ENCODE data around the gene PRKD1.
"Not testable (repeated sequence)": the region's sequence is repeated elsewhere in the genome, so short reads cannot be mapped to it uniquely, and the experiment has no call there.

Gene PRKD1

DNA sequence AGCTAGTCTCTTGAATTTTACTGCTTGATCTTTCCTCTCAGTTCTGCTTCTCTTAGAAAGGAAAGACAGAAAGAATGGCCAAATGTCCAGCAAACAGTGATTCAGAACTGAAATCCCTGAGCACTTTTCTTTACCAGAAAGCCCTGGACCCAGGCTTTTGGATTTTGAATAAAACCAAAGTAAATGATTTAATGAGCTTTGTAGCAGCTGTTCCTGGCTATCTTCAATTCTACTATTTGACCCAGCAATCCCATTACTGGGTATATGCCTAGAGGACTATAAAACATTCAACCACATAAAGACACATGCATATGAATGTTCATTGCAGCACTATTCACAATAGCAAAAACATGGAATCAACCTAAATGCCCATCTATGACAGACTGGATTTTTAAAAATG is 187.2 kb downstream of the PRKD1 start:
- DNase-seq (ENCODE audit: low spot score): no peak

- DNase-seq (ENCODE audit: low spot score): no peak
Measured at GRCh38 chr14:29738950-29739349, 188.7 kb downstream of the PRKD1 start.

- DNase-seq (ENCODE audit: low spot score): no peak
Measured at GRCh38 chr14:29738056-29738455, 189.6 kb downstream of the PRKD1 start.

DNA sequence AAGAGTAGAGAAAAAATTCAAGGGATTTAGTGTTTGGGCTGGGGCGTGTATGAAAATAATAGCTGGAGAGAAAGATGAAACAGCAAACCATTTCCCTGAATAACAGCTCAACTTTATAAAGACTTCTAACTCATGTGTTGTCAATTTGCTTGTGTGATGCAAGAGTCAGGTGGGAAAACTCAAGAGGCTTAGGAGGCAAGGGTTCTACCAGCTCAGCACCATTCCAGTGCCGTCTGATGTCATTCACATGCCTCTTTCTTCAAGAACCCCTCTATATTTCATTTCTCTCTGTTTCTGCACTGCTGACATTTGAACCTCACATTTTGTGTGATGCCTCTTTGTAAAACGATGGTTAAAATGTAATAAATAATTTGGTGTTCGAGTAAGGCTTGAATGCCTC is 192.2 kb downstream of the PRKD1 start:
- DNase-seq (ENCODE audit: low spot score): no peak

- no peak for DNase-seq (ENCODE audit: low spot score)
Measured at GRCh38 chr14:29734732-29735131, 192.9 kb downstream of the PRKD1 start.

DNA sequence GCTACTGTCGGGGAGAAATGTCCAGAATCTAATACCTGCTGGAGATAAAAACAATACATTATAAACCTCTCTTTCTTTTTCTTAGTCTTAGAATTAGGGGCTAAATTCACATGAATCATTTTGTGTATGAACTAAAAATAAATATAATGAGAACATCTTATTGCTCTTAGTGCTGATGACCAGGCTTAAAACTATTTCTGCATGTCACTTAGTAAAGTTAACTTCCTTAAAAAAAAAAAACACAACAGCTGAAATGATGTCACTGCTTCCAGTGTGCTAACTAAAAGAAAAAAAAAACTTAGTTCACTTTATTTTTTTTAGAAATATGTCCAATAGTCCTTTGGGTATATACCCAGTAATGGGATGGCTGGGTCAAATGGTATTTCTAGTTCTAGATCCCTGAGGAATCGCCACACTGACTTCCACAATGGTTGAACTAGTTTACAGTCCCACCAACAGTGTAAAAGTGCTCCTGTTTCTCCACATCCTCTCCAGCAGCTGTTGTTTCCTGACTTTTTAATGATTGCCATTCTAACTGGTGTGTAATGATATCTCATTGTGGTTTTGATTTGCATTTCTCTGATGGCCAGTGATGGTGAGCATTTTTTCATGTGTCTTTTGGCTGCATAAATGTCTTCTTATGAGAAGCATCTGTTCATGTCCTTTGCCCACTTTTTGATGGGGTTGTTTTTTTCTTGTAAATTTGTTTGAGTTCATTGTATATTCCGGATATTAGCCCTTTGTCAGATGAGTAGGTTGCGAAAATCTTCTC is 200.9 kb downstream of the PRKD1 start:
- DNase-seq (ENCODE audit: low spot score): not testable (repeated sequence)

GRCh38 chr14:29724991-29725390 is 202.7 kb downstream of the PRKD1 start:
- no peak for DNase-seq (ENCODE audit: low spot score)

DNA sequence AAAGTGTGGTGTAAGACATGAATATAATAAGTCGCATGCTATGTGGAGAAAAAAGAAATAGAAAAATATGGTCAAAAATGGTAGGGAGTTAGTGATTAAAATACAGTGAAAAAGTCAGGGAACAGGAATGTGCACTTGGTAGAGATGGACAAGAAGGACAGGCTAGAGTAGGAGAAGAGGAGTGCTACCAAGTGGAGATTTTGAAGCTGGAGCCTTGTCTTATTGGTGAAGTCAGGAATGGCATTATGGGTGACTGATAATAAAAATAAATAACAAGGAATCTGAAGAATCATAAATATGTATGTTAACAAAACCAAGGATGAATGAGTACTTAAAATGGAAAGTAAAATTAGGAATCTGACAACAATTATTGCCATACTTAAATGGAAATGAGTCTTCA is 204.8 kb downstream of the PRKD1 start:
- DNase-seq (ENCODE audit: low spot score): no peak

- DNase-seq (ENCODE audit: low spot score): no peak
Measured at GRCh38 chr14:29721586-29721985, 206.1 kb downstream of the PRKD1 start.

DNA sequence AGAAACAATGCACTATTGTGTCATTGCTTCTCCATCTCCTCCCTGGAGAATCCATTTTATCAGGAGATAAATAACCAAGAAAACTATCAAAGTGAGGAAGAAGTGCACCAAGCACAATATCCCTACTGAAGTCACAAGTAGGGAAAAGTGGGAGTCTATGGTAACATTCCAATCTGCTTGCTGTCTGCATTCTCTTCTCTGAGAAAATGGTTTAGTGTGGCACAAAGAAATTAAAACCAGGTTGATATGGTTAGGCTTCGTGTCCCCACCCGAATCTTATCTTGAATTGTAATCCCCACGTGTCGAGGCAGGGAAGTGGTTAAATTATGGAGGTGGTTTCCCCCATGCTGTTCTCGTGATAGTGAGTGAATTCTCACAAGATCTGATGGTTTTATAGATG is 209.7 kb downstream of the PRKD1 start:
- DNase-seq (ENCODE audit: low spot score): no peak

DNA sequence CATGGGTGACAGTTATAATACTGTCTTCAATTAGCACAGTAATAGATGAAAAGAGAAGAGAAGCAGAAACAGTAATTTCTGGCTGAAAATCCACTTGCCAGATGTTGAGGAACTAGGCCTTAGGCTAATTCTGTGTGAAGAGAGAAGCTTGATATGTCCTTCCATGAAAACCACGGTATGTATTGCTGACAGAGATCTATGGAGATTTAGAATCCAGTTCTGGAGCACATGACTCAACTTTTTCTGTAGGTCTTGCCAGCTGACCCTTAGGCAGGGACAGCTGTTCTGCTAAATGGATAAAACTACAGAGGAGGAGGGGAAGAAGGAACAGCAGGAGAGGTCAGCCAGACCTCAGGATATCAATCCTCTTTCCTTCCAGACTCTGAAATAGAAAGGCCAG is 211.5 kb downstream of the PRKD1 start:
- DNase-seq (ENCODE audit: low spot score): no peak

- DNase-seq (ENCODE audit: low spot score): no peak
Measured at GRCh38 chr14:29712601-29713000, 215.0 kb downstream of the PRKD1 start.

DNA sequence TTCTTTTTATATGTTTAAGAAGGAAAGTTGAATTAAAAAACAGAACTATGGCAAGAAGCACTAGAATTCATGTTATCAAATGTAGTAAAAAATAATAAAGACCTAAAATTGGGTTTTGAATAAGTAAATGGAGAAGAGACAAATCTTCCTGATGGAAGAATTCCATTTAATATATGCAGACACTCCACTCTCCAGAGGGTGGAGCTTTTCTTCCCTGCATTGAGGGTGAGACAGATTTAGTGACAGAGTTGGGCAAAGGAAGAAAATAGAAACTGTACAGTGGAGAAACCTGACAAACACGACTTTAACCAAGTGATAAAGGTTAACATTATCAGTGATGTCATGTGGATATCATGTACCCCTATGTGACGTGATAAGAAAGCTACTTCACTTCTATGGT is 217.6 kb downstream of the PRKD1 start:
- no peak for DNase-seq (ENCODE audit: low spot score)

GRCh38 chr14:29709490-29709889 is 218.2 kb downstream of the PRKD1 start:
- no peak for DNase-seq (ENCODE audit: low spot score)

- no peak for DNase-seq (ENCODE audit: low spot score)
Measured at GRCh38 chr14:29706700-29707099, 220.9 kb downstream of the PRKD1 start.

DNA sequence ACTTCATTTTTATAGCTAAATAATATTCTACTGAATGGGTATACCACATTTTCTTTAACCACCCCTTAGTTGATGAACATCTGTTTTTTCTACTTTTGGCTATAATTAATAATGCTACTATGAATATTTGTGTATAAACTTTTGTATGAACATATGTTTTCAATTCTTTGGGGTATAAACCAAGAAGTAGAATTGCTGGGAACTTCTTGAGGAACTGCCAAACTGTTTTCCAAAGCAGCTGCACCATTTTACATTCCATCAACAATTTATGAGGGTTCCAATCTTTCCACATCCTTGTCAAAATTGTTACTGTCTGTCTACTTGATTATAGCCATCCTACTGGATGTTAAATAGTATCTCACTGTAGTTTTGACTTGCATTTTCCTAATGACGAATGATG is 221.8 kb downstream of the PRKD1 start:
- DNase-seq (ENCODE audit: low spot score): no peak

DNA sequence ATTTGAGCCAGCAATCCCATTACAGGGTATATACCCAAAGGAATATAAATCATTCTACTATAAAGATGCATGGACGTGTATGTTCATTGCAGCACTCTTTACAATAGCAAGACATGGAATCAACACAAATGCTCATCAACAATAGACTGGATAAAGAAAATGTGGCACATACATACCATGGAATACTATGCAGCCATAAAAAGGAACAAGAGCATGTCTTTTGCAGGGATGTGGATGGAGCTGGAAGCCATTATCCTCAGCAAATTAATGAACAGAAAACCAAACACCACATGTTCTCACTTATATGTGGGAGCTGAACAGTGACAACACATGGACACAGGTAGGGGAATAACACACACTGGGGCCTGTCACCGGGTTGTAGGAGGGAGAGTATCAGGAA is 238.1 kb downstream of the PRKD1 start:
- not testable (repeated sequence) for DNase-seq (ENCODE audit: low spot score)

DNA sequence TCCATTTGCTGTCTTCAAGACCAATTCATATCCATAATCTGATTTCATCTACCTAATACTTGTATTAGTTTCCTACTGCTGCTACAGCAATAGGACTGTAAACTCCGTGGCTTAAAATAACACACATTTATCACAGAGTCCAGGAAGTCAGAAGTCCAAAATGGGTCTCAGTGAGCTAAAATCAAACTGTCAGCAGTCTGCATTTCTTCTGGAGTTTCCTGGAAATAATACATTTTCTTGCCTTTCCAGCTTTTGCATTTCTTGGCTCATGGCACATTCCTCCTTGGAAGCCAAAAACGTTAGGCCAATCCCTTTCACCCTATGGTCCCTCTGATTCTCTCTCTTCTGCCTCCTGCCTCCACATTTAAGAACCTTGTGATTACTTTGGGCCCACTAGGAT is 239.8 kb downstream of the PRKD1 start:
- DNase-seq (ENCODE audit: low spot score): no peak

DNA sequence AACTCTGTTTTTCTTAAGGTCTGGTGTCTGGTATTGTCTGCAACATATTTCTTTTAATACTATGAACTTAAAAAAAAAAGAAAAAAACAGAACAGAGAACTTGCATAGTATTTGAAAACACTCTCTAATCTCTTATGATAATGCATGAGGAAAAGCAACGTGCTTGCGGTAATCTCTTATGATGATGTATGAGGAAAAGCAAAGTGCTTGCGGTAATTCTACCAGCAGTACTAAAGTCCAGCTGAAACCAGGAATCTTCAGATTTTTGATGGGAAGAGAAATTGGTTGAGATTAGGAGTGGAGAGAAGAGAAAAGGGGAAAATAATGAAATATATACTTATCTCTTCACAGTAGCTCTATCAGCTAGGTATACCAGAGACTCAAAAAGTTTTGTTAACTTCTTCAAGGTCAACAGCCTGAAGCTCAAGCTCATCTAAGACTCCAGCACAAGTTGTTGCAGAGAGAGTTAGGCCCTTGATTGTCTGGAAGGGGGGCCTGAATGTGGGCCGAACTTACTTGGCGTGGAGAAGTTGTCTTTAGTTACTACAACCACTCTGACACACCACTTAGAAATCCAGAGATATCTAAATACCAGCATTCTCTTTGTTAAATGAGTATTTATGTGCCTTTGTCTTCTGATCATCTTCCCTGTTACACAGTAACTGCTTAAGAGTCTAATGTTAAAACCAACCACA is 240.4 kb downstream of the PRKD1 start:
- DNase-seq (ENCODE audit: low spot score): no peak

- no peak for DNase-seq (ENCODE audit: low spot score)
Measured at GRCh38 chr14:29684926-29685325, 242.7 kb downstream of the PRKD1 start.

DNA sequence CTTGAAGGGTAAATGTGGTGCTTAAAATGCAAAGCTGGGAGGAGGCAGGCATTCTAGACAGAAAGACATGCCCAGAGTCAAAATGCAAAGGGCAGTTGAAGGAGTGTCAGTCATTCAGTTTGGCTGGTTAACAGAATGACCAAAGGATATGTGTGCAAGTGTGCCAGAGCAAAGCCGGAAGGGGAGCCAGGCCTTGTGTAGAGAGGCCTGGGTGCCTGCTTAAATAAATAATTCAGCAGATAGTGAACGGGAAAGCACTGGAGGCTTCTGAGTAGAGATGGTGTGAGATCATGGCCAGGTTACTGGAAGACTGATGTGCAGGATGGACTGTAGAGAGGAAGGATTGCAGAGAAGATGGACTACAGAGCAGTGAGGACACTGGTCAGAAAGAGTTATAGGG is 244.9 kb downstream of the PRKD1 start:
- DNase-seq (ENCODE audit: low spot score): no peak

- DNase-seq (ENCODE audit: low spot score): no peak
Measured at GRCh38 chr14:29681316-29681715, 246.3 kb downstream of the PRKD1 start.

DNA sequence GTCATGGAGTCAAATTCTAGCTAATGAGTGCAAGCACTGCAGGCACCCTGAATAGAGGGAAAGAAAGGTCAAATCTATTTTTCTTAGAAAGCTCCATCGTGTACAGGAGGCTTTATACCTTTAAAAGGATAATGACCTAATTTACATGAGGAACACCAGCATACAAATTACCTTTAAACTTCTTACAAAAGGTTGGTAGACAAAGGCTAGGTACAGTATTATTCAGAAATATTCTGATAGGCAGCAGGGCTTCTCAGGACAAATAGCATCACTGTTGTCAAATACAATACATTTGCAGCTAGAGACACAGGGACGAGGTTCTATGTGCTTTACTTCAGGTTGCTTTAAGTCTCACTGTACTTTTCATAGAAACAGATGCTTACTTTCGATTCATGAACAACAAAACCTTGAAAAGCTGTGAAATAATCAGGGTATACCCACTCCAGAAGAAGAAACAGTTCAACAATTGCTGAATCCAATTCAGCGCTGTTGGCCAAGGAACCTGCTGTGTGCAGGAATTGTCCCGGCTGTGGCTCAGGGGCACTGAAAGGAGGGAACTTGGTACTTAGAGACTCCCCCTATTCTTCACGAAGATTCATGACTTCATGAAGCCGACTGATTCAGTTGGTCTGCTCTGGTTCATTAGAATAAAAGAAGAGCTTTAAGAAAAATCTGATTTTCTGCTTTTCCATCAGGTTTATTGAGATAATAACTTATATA is 252.9 kb downstream of the PRKD1 start:
- no peak for DNase-seq (ENCODE audit: low spot score)
